Cerebellar cortex (tissue), 1 donor: ENCODE results near the gene SCN9A.
"Not testable (repeated sequence)": the region's sequence is repeated elsewhere in the genome, so short reads cannot be mapped to it uniquely, and the experiment has no call there.

Experiments used
- DNase-seq: peaks from one replicate; pipeline ENCODE4 v3.0.0-alpha.2; 2015; ENCODE audit warnings: low spot score

The SCN9A gene

DNA sequence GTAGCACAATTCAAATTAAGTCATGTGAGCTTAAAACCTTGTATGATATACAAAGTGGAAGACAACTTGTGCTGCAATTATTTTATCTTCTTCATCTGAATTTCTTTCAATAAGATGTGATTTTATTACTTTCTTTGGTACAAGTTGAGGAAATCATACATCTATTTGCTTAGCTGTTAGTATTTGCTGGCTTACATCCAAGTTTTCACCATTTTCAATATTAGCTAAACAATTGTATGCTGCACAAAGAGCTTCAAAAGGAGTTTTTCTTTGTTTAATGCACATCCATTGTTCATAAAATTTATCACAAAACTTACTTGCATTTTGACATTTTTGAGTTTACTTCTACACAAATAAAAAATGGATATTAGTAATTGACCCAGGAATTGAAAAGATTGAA is 40.9 kb downstream of the SCN9A start:
- DNase-seq: no peak

DNA sequence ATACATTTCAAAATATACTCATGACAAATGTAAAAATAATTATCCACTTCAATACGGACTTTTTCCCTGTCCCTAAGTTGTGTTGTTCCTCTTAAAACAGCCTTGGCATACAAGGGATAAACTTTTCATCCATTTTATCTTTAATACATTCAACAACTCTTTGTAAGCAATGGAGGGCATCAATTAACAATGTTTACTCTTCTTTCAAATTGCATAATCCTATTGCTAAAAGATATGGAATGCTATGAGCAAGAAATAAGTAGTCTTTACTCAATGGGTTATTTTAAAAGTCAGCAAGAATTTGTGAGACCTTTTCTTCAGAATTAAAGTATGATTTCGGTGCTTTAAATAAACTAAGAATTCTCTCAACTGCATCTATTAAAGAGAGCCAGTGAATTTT is 41.9 kb downstream of the SCN9A start:
- DNase-seq: no peak

DNA sequence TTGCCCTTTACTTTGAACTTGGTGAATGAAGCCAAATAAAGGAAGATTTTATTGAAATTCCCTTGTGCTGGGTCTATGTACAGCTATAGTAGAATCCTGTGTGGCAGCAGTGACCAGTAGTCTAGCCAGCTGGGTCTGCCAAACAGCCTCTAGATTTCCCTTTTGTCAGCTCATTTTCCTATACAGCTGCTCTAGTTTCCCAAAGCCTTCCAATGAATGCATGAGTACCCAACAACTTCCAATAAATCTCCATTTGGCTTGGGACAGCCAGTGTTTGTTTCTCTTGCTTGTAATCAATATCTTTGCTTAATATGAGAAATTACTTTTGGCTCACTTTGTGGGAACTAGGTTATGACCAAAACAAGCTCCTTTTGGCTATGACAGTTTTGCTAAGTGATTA is 43.6 kb downstream of the SCN9A start:
- no peak for DNase-seq

DNA sequence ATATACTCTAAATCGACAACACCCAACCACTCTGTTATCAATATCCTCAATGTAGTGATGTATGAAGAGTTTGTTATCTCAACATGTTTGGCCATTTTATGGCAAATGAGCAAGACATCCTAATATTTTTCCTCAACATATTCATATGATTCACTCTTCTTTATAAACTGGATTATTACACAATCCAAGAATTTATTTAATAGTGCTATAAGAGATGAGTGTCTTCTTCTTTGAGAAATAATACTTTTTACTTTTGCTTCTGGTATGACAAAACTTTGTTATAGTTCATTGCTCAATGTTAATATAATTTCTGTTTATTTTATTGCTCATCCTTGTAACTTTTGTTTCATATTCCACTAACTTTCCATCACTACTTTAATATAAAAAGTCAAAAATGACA is 44.3 kb downstream of the SCN9A start:
- DNase-seq: no peak

DNA sequence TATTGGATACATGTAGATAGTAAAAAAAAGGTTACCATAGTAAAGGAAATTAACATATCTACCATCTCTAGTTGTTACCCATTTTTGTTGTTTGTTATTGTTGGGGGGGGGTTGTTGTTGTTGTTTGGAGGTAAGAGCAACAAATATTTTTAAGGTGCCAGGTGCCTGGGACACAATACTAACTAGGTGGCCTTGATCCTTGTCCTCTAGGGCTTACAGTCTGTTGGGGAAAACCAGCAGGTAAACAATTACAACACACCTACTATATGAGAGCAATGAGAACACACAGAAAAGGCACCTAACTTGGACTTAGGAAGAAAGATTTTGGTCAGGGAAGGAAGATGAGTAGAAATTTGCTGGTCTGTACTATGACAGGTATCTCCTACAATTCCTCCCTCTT is 46.3 kb downstream of the SCN9A start:
- DNase-seq: no peak

DNA sequence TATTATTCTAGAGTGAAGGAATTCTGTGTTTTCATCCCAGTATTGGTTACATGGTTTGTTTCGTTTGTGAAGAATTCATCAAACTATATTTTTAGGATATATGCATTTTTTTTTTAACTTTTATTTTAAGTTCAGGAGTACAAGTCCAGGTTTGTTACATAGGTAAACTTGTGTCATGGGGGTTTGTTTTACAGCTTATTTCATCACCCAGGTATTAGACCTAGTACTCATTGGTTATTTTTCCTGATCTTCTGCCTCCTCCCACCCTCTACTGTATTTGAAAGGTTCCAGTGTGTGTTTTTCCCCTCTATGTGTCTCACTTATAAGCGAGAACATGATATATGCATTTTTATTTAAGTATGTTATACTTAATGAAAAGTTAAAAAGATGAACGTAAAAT is 47.6 kb downstream of the SCN9A start:
- DNase-seq: no peak

DNA sequence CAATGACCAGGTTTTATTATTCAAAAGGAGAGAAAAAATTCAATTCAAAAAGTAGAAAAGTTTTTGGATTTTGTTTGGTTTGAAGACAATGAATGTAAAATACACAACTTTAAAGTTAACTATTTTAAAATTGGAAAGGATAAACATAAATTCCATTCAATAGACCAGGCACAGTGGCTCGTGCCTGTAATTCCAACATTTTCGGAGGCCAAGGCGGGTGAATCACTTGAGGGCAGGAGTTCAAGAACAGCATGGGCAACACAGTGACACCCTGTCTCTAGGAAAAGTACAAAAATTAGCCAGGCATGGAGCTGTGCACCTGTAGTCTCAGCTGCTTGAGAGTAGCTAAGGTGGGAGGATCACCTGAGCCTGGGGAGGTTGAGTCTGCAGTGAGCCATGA is 54.7 kb downstream of the SCN9A start:
- no peak for DNase-seq

DNA sequence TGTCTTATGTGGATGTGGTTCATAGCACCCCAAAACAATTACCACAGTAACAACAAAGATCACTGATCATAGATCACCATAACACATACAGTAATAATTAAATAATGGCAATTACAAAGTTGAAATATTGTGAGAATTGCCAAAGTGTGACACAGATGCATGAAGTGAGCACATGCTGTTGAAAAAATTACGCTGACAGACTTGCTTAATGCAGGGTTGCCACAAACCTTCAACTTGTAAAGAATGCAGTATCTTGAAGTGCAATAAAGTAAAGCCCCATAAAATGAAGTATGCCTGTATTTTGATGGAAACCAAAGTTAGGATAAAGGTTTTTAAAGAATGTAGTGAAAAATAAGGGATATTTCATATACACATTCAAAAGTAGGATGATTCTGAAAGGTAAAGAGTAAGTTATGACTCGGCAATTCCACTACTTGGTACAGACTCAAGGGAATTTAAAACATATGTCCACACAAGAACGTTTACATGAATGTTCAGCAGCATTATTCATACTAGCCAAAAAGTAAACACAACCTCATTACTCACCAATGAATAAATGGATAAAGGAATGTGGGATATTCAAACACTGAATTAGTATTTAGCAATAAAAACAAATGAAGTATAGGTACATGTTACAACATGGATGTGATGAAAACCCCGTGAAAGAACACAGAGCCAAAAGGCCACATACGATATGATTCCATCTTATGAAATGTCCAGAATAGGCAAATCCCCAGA is 61.6 kb downstream of the SCN9A start:
- no peak for DNase-seq

DNA sequence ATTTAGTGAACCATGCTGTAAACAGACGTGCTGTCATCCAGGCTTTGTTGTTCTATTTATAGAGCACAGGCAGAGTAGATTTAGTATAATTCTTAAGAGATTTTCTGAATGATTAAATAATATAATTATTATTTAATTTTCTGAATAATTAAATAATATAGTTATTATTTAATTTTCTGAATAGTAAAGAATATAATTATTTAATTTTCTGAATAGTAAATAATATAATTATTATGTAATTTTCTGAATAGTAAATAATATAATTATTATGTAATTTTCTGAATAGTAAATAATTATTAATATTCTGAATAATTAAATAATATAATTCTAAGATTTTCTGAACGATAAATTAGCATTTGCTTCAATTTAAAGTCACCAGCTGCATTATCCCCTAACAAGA is 62.9 kb downstream of the SCN9A start:
- DNase-seq: not testable (repeated sequence)

DNA sequence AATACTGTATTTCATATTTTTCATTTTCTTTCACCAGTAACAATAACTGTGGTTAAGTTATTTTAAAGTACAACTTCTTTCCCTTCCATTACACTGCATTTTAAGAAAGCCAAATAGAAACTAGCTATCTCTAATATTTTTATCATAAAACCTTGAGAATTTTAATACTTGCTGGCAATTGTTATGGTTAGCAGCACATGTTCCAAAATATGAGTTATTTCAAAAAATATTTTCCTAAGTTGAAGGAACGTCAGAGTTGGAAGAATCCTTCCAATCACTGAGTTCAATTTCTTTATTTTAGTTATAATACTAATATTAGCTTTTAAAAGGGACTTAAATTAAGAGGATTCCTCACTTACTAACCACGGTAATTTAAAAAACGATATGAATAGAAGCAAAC is 68.4 kb downstream of the SCN9A start:
- no peak for DNase-seq

DNA sequence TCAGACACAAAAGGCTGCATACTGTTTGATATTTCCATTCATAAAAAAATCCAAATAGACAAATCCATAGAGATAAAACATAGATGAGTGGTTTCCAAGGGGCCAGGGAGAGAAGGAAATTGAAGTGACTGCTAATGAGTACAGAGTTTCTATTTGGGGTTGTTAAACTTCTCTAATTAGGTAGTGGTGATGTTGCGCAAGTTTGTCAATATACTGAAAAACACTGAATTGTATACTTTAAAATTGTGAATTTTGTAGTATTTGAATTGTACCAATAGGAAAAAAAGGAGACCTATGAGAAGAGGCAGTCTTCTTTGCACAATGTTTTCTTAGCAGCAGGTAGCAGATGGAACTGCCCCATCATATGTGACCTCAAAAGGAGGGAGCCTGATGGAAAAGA is 71.1 kb downstream of the SCN9A start:
- DNase-seq: no peak

DNA sequence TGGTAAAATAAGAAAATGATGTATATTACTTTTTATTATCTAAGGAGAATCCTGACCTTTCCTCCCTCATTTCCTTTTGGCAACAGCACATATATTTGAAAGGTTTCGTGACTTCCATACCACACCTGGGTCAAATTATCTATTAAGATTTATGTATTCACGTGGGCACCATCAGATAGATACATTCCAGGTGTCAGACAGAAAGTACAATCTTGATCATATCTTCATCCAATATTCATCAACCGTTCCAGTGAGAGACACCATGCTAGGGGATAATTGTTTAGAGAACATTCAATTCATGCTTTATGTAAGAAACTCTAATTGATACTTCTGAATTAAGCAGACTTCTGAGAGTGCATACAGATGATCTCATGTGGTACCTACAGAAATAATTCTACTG is 73.7 kb downstream of the SCN9A start:
- DNase-seq: no peak

DNA sequence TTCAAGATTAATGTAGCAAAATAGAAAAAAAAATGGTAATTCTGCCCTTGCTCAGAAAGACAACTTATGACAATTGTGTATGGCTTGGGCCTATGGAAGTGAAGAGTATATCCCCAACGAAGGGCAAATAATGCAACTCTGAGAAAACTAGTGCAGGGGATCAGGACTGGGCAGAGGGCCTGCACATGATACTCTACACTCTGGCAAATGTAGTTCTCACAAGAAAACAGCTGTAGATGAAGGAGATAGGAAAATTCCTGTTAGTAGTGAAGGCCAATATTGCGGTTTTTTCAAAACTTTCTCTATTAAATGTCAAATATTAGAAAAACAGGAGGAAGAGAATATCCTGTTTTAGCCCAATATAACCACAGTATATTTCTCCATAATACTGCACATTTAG is 77.8 kb downstream of the SCN9A start:
- DNase-seq: no peak

DNA sequence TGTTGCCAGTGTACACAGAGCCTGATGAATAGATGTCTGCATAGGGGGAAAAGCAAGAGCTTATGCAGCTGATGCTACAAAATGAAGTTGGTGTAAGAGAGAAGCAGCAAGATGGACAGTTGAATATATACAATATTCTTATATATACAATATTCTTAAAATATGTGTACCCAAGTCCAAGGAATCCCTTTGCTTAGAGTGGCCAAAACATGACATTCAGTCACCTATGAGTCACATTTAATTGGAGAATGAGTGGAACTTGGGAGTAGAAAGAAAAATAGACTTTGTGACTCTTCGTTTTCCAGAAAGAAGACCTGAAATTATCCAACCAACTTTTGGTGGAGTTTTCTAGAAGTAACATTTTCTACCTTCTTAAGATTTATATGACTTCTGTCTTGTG is 81.8 kb downstream of the SCN9A start:
- DNase-seq: no peak

DNA sequence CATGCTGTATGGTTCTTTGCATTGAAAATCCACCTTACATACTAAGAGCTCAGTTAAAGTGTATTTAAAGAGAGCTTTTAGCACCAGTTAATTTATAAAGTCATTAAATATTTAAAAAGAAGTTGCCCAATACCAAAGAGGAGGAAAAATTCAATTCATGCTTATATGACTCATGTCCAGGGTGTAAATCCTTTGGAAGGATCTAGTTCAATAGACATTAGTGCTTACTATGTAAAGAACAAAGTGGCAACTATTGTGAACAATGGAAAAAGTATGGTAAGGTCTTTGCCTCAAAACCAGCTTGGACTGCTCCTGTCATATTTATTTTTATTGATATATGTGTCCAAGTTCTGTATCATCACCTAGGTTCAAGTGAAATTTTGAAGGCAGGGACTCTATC is 90.5 kb downstream of the SCN9A start:
- DNase-seq: no peak

DNA sequence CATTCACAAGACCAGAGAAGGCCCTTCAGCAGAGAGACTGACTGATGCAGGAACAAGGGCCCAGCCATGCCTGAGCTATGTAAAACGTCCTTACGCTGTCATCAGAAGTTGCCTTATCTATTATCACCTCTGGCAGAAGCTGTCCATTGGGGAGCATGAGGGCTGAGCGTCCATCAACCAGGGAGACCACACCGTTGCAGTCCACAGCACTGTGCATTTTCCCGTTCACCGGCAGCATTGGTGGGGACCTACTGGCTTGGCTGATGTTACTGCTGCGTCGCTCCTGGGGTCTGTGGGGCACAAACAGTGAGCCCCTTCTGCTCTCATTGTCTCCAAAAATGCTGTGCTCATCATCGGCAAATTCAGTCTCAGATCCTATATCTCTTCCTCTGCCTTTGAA is 91.4 kb downstream of the SCN9A start:
- no peak for DNase-seq

DNA sequence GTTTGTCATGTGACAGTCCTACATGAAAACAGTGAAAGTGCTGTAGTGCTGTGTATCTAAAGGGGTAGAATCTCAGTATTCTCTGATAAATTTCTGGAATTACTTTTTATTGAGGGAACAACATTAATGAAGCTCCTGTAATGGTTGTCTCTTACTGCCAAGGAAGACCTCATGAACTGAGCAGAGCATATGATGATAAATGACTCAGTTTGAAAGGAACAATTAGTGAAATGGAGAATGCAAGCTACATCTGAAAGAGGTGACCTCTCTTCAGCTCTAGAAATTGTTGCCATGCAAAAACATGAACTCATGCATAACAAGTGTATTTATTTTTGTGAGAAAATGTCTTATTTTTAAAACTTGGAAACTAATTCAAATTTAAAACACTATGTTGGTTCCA is 93.6 kb downstream of the SCN9A start:
- no peak for DNase-seq

DNA sequence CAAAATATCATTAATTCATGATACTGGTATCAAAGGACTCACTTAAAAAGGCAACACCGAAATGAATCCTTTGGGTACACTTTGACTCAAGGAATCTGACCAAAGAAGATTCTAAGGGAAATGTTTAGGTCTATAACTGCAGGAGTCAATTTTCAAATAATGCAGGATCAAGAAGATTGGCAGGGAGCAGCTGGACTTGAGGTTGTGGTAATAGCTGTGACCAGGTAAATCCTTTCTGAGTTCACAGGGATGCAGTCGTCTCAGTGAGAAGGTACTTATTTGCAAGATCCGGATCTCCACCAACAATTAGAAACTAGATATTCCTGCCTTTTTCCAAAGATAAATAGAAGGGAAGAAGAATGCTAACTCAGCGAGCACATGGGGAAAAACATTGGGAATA is 96.9 kb downstream of the SCN9A start:
- DNase-seq: no peak

DNA sequence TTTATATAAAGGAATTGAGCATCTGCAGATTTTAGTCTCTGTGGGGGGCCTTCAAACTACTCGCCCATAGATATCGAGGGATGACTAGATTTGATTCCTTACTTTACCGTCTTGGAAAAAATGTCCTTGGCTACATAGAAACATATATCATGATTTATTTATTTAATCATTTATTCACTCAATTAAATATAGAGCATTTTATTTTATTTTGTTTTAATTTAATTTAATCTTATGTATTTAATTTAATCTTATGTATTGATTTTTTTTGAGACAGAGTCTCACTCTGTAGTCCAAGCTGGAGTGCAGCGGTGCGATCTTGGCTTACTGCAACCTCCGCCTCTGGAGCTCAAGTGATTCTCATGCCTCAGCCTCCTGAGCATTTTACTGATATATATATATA is 105.4 kb downstream of the SCN9A start:
- DNase-seq: no peak

DNA sequence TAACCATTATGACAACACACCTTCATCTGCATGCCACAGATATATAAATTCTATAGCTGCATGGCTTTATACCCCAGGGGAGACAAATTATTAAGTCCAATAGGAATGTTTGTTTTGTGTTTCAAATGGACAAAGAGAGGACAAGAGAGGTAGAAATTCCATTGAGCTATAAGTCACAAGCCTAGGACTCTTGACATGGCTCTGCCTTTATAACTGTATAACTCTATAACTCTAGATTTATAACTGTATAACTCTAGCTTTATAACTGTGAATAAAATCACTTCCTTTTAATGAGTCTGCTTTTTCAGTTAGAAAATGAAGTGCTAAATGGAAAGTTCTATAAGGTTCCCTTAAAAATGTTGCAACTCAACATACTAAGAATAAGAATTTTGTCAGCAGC is 106.4 kb downstream of the SCN9A start:
- DNase-seq: no peak

DNA sequence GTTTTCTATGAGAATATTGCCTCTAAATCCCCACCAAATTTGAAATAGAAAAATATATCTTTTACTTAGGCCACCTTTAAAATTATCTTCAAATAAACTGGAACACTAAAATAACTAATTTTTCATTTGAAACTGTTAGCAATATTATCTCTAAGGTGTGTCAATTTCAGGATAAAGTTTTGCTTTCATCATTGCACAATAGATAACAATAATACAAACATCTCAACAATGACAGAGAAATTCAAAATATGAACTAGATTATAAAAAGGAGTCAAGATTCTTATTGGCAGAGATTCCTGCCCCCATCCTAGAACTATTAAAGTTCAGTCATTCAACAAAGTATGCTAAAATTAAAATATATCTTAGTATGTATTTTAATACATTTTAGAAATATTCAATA is 117.9 kb downstream of the SCN9A start:
- no peak for DNase-seq

DNA sequence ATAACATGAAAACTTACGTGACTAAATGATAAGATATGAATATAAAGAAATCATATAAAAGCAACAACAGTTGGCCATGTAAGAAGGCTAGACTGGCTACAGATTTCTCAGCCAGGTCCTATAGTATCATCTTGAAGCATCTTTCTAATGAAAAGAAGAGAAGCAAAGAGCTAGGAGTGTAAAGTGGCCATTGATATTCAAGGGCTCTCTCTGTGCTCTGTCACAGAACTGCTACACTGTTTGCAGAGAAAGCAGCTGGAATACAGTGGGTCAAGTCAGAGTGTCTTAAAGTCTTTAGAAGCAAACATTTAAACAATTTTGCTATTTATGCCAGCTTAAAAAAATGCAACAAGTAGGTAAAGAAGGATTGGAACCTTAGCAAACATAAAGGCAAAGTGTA is 118.8 kb downstream of the SCN9A start:
- DNase-seq: no peak

DNA sequence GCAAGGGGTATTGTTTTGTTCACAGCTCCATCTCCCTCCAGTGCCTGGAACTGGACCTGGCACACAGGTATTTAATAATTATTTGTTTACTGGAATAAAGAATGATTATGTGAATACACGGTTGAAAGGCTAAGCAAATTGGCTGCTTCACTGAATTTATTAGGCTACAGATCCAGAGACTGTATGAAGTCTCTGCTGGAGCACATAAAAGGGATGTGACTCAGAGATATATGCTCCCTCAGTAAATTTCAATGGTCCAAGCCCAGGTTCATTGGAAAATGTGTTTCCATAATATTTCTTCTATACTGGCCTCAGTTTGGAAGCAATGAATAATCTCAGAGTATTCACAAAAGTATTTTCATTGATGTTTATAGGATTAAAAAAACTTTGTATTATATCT is 126.4 kb downstream of the SCN9A start:
- DNase-seq: no peak

DNA sequence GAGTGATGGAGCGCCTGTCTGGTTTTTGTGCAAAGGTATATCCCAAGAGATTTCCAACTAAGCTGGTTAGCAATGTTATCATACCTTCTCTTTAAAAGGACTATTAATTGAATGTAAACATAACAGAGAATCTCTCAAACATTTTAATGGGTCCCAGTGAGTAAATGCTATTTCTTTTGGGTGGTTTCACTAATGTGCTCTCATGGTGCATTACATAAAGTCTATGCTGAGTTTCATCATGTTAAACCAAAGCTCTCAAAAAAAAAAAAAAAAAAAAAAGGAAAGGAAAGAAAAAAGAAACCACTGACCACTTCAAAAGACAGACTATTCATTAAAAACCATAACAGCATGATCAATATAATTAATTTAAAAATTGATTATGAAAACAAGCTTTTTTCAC is 128.8 kb downstream of the SCN9A start:
- DNase-seq: no peak

DNA sequence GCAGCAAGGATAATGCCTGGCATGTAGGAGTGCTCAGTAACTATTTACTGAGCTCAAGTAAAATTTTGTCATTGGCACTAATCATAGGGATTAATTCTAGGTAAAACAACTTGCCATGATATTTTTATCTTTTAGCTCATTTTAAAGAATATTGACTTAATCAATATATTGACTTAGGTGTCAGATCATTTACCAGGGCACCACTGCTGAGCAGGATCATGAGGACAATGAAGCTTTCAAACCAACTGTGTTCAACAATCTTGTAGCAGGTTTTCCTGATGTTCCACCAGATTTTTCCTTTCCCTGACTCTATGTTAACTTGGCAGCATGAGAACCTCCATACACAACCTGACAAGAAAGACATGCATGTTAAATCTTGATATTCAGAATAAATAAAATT is 133.4 kb downstream of the SCN9A start:
- no peak for DNase-seq
